DMS79 (cell line): ENCODE results near the gene AGBL2.
A peak's percentile ranks its signal among the peaks of the same experiment; 100 is the strongest.
"Not testable (repeated sequence)": the region's sequence is repeated elsewhere in the genome, so short reads cannot be mapped to it uniquely, and the experiment has no call there.

ENCODE experiments used
- DNase-seq: peaks from one replicate; lab custom pipeline; 2025; lab: John Stamatoyannopoulos, UW

Gene AGBL2

GRCh38 chr11:47715082-47715669, at the start of gene AGBL2:
AGBL2 (minus strand) TSS chr11:47715369; CDS start chr11:47714650, 719 bp downstream.
- DNase-seq = peak; percentile 46

GRCh38 chr11:47759291-47759690, 44.1 kb upstream of the AGBL2 start:
- DNase-seq = not testable (repeated sequence)

GRCh38 chr11:47756208-47756607, 41.0 kb upstream of the AGBL2 start:
- no peak for DNase-seq

GRCh38 chr11:47750725-47751124, 35.6 kb upstream of the AGBL2 start:
- DNase-seq = no peak

GRCh38 chr11:47742494-47742893, 27.3 kb upstream of the AGBL2 start:
- not testable (repeated sequence) for DNase-seq

GRCh38 chr11:47737817-47738216, 22.6 kb upstream of the AGBL2 start:
- DNase-seq = not testable (repeated sequence)

GRCh38 chr11:47732271-47732670, 17.1 kb upstream of the AGBL2 start:
- DNase-seq = no peak

- no peak for DNase-seq
Observed at GRCh38 chr11:47731475-47731874, 16.3 kb upstream of the AGBL2 start.

- DNase-seq = no peak
Observed at GRCh38 chr11:47726878-47727514, 11.8 kb upstream of the AGBL2 start.

GRCh38 chr11:47726118-47726442, 10.9 kb upstream of the AGBL2 start:
- DNase-seq = no peak

- no peak for DNase-seq
Observed at GRCh38 chr11:47725442-47726117, 10.4 kb upstream of the AGBL2 start.

- DNase-seq = no peak
Observed at GRCh38 chr11:47724041-47724729, 9.0 kb upstream of the AGBL2 start.

- DNase-seq = no peak
Observed at GRCh38 chr11:47723041-47723440, 7.9 kb upstream of the AGBL2 start.

GRCh38 chr11:47720651-47721050, 5.5 kb upstream of the AGBL2 start:
- no peak for DNase-seq

GRCh38 chr11:47716692-47717091, 1.5 kb upstream of the AGBL2 start:
- peak; percentile 65 for DNase-seq

GRCh38 chr11:47714554-47715081, 551 bp downstream of the AGBL2 start:
- no peak for DNase-seq

- DNase-seq = no peak
Observed at GRCh38 chr11:47711816-47712215, 3.4 kb downstream of the AGBL2 start.

GRCh38 chr11:47711225-47711624, 3.9 kb downstream of the AGBL2 start:
- no peak for DNase-seq

GRCh38 chr11:47707275-47707786, 7.8 kb downstream of the AGBL2 start:
- DNase-seq = not testable (repeated sequence)

- no peak for DNase-seq
Observed at GRCh38 chr11:47705721-47706120, 9.4 kb downstream of the AGBL2 start.

- DNase-seq = no peak
Observed at GRCh38 chr11:47691979-47692378, 23.2 kb downstream of the AGBL2 start.

GRCh38 chr11:47689480-47689879, 25.7 kb downstream of the AGBL2 start:
- no peak for DNase-seq
